Thyroid gland (tissue), 4 donors: ENCODE measurements around the gene GLOD4.

ENCODE experiments used
- CTCF ChIP-seq, 6 experiments: fragments of 200-600 bp in 3 of 6; fragments of 450-650 bp in 3 of 6; sonication (generic) in 3 of 6; IDR thresholded peaks; one replicate each; pipeline ENCODE4 v1.5.1; 2016 to 2019; ENCODE audit warnings: antibody characterized with exemption in 6 of 6, mild to moderate bottlenecking in 2 of 6, inconsistent platforms in 1 of 6, moderate library complexity in 1 of 6
- POLR2A ChIP-seq, 2 donors: fragments of 450-650 bp; IDR thresholded peaks; one replicate each; pipeline ENCODE4 v1.6.1; 2017; ENCODE audit warnings: antibody characterized with exemption in 2 of 2, mild to moderate bottlenecking in 2 of 2, moderate library complexity in 1 of 2

- TF ChIP-seq CTCF (IDR thresholded peaks at IDR 0.05) (no peak), POLR2A (IDR thresholded peaks at IDR 0.05) (peak in 1 of 2 donors; percentile 13)
Observed at GRCh38 chr17:732902-733720, 49.0 kb downstream of the GLOD4 start.
